Renal cortical epithelial cell (primary cell): ENCODE measurements around the gene BBOX1. TPM values are rescaled to one million over a fixed set of nuclear protein-coding genes. Genes with fewer than 3 reads are reported as not detected.

Experiments used
- total RNA-seq: library from RNA; depleted of rRNA; stranded (reverse); fragments of >200 nt; gene quantifications from 2 replicates; pipeline ENCODE4 v1.2.3, GENCODE V29; 2014

Gene BBOX1
- total RNA-seq, 1 donor from 2014 or later: 4.0 TPM

Other genes with a start within 250 kb of the BBOX1 start
- gene FIBIN, start 46.7 kb upstream of the BBOX1 start, total RNA-seq: 7.8 and 24.5 TPM in 2 replicates